ENCODE measurements around the gene FOXF1. TPM values are rescaled to one million over a fixed set of nuclear protein-coding genes. Genes with fewer than 3 reads are reported as not detected.

FOXF1 gene
- total RNA-seq, 4 donors from 2014 or later = 10.8 to 44.1 (median 23.4) TPM

- TF ChIP-seq POLR2AphosphoS5 (IDR thresholded peaks at IDR 0.05) (no peak), EP300 (IDR thresholded peaks at IDR 0.05; ENCODE audit: low read depth) (no peak), POLR2A (IDR thresholded peaks at IDR 0.05) (no peak), CTCF (IDR thresholded peaks at IDR 0.05) (no peak)
- Histone ChIP-seq H3K27ac (peak overlapping the region in 2 of 4 donors; percentile 69 to 78), H3K9me3 (no peaks in the 10 kb centered on the region), H3K27me3 (no peaks in the 10 kb centered on the region), H3K4me3 (no peak overlapping the region), H3K4me1 (peaks cover 0 to 4% (median 1%) of the 10 kb centered on the region in 4 donors), H3K36me3 (no peaks in the 10 kb centered on the region)
- no peak for DNase-seq
- in situ Hi-C loops (cut with MboI; ENCODE audit: low pct_ligation_motif_present in 1 of 4, low pct_unique_long_range_greater_than_20kb in 1 of 4, low sequenced_read_pairs in 3 of 4) = no loop called here
- intact Hi-C loops (cut with DNase I; ENCODE audit: low total_unique reads) = no loop called here
- 71 to 83% methylated on average over 2 of the region's 2 CpGs for WGBS, 2 donors (ENCODE audit: low coverage in 1 of 2)
Observed at GRCh38 chr16:86465434-86465833, 44.9 kb upstream of the FOXF1 start.

GRCh38 chr16:86466696-86467406 is 43.5 kb upstream of the FOXF1 start:
- H3K9me3 ChIP-seq = no peaks in the 10 kb centered on the region
- no peaks in the 10 kb centered on the region for H3K27me3 ChIP-seq
- H3K36me3 ChIP-seq = no peaks in the 10 kb centered on the region
- peaks cover 0 to 4% (median 1%) of the 10 kb centered on the region in 4 donors for H3K4me1 ChIP-seq
- TF ChIP-seq CTCF (IDR thresholded peaks at IDR 0.05) = no peak
- peak; percentile 17 to 53 (median 38) for TF ChIP-seq POLR2AphosphoS5 (IDR thresholded peaks at IDR 0.05)
- no peak for TF ChIP-seq EP300 (IDR thresholded peaks at IDR 0.05; ENCODE audit: low read depth)
- intact Hi-C loops (cut with DNase I; ENCODE audit: low total_unique reads) = no loop called here
- peak overlapping the region; percentile 69 to 81 (median 75) for H3K27ac ChIP-seq
- no peak overlapping the region for H3K4me3 ChIP-seq
- WGBS, 2 donors (ENCODE audit: low coverage in 1 of 2) = 68 to 100% methylated on average over 7 to 29 of the region's 29 CpGs
- peak; percentile 41 for DNase-seq
- in situ Hi-C loops (cut with MboI; ENCODE audit: low pct_ligation_motif_present in 1 of 4, low pct_unique_long_range_greater_than_20kb in 1 of 4, low sequenced_read_pairs in 3 of 4) = no loop called here

- TF ChIP-seq EP300 (IDR thresholded peaks at IDR 0.05; ENCODE audit: low read depth) = no peak
- no peak for TF ChIP-seq POLR2AphosphoS5 (IDR thresholded peaks at IDR 0.05)
- no peak for TF ChIP-seq CTCF (IDR thresholded peaks at IDR 0.05)
- no peak for TF ChIP-seq POLR2A (IDR thresholded peaks at IDR 0.05)
- no peak overlapping the region for H3K4me3 ChIP-seq
- 63% methylated on average over 8 of the region's 8 CpGs; no CpG with 5 or more reads in 1 of the 2 donors for WGBS, 2 donors (ENCODE audit: low coverage in 1 of 2)
- H3K27me3 ChIP-seq = no peaks in the 10 kb centered on the region
- H3K9me3 ChIP-seq = no peaks in the 10 kb centered on the region
- peaks cover 0 to 4% (median 1%) of the 10 kb centered on the region in 4 donors for H3K4me1 ChIP-seq
- peak overlapping the region; percentile 69 to 81 (median 75) for H3K27ac ChIP-seq
- intact Hi-C loops (cut with DNase I; ENCODE audit: low total_unique reads) = no loop called here
- no peaks in the 10 kb centered on the region for H3K36me3 ChIP-seq
- in situ Hi-C loops (cut with MboI; ENCODE audit: low pct_ligation_motif_present in 1 of 4, low pct_unique_long_range_greater_than_20kb in 1 of 4, low sequenced_read_pairs in 3 of 4) = no loop called here
- no peak for DNase-seq
Observed at GRCh38 chr16:86467490-86467889, 42.8 kb upstream of the FOXF1 start.

- Histone ChIP-seq H3K9me3 (no peaks in the 10 kb centered on the region), H3K27ac (no peak overlapping the region), H3K27me3 (no peaks in the 10 kb centered on the region), H3K4me1 (peaks cover 0 to 4% (median 0%) of the 10 kb centered on the region in 4 donors), H3K4me3 (no peak overlapping the region), H3K36me3 (no peaks in the 10 kb centered on the region)
- no peak for TF ChIP-seq POLR2A (IDR thresholded peaks at IDR 0.05)
- TF ChIP-seq EP300 (IDR thresholded peaks at IDR 0.05; ENCODE audit: low read depth) = no peak
- TF ChIP-seq POLR2AphosphoS5 (IDR thresholded peaks at IDR 0.05) = no peak
- no peak for TF ChIP-seq CTCF (IDR thresholded peaks at IDR 0.05)
- in situ Hi-C loops (cut with MboI; ENCODE audit: low pct_ligation_motif_present in 1 of 4, low pct_unique_long_range_greater_than_20kb in 1 of 4, low sequenced_read_pairs in 3 of 4) = no loop called here
- 38% methylated on average over 3 to 9 of the region's 9 CpGs for WGBS, 2 donors (ENCODE audit: low coverage in 1 of 2)
- intact Hi-C loops (cut with DNase I; ENCODE audit: low total_unique reads) = no loop called here
- DNase-seq = no peak
Observed at GRCh38 chr16:86470964-86471363, 39.4 kb upstream of the FOXF1 start.
